K562 (cell line): Measurements from ENCODE around the gene LIX1L. TPM values are rescaled to one million over a fixed set of nuclear protein-coding genes. Genes with fewer than 3 reads are reported as not detected.

Source experiments
- AFF1 ChIP-seq, 2 experiments: fragments of 450-650 bp; IDR thresholded peaks; 2 replicates each; pipeline ENCODE4 v1.6.1; 2018; ENCODE audit warnings: mild to moderate bottlenecking in 2 of 2, low read depth in 1 of 2; ENCODE audit not compliant: partially characterized antibody in 2 of 2
- MYC ChIP-seq, 2 experiments: fragments of 250-450 bp in 1 of 2; sonication (Bioruptor Pico) in 1 of 2; IDR thresholded peaks; 2 replicates each; pipeline versions ENCODE4 v1.5.1 to v1.6.1; 2012 to 2021; ENCODE audit warnings: low read depth in 2 of 2, borderline replicate concordance in 1 of 2, improper control_type of control experiment in 1 of 2, low read length in 1 of 2, mild to moderate bottlenecking in 1 of 2, moderate library complexity in 1 of 2
- NFIC ChIP-seq: fragments of 450-650 bp; IDR thresholded peaks from 2 replicates; pipeline ENCODE4 v1.6.1; 2017; ENCODE audit warnings: mild to moderate bottlenecking, inconsistent platforms
- NR2C2 ChIP-seq, 2 experiments: fragments of 200-800 bp in 1 of 2; sonication (Bioruptor generic) in 1 of 2; sonication (generic) in 1 of 2; formaldehyde crosslinking in 1 of 2; IDR thresholded peaks; 2 replicates each; pipeline versions ENCODE4 v1.6.1 to v1.8.0; 2016 to 2022; ENCODE audit warnings: mild to moderate bottlenecking in 1 of 2, missing compliant biosample characterization in 1 of 2, missing genetic modification characterization in 1 of 2, missing genetic modification reagents in 1 of 2
- RNF219 ChIP-seq: fragments of 250-450 bp; sonication (Bioruptor Pico); IDR thresholded peaks from 2 replicates; pipeline ENCODE4 v1.5.0; 2022; ENCODE audit warnings: mild to moderate bottlenecking
- RUNX1 ChIP-seq: sonication (generic); IDR thresholded peaks from 2 replicates; pipeline ENCODE4 v1.6.1; 2016; ENCODE audit warnings: antibody characterized with exemption, low read depth
- STAG1 ChIP-seq: sonication (generic); formaldehyde crosslinking; IDR thresholded peaks from 2 replicates; pipeline ENCODE4 v1.5.0; 2020; ENCODE audit warnings: missing genetic modification reagents, borderline replicate concordance
- ZBTB17 ChIP-seq: fragments of 450-650 bp; formaldehyde crosslinking; IDR thresholded peaks from 2 replicates; pipeline ENCODE4 v1.4.0; 2020; ENCODE audit warnings: mild to moderate bottlenecking
- ZBTB7A ChIP-seq: IDR thresholded peaks from 2 replicates; pipeline ENCODE4 v1.6.1; 2011; ENCODE audit warnings: low read depth, mild to moderate bottlenecking, low read length, moderate library complexity, borderline replicate concordance; ENCODE audit not compliant: control insufficient read depth
- ZNF184 ChIP-seq: sonication (generic); formaldehyde crosslinking; IDR thresholded peaks from 2 replicates; pipeline ENCODE4 v1.5.0; 2020; ENCODE audit warnings: missing genetic modification reagents
- polyA plus RNA-seq, 8 experiments: library from polyadenylated mRNA; depleted of rRNA in 4 of 8; stranded (reverse) in 5 of 8; unstranded in 3 of 8; fragments of >200 nt; fragmentation: Nextera tagmentation in 2 of 8; fragmentation: Illumina TruSeq in 1 of 8; extraction: Ambion mirVana in 2 of 8; extraction: Trizol in 1 of 8; gene quantifications; 2 replicates each; pipeline versions ENCODE4 v1.2.1 to v1.2.3, GENCODE V29; 2011 to 2014; ENCODE audit warnings: inconsistent platforms in 1 of 8, missing spikeins in 1 of 8
- total RNA-seq, 7 experiments: library from RNA; depleted of rRNA in 6 of 7; stranded (reverse); fragments of >200 nt in 6 of 7; fragmentation: Illumina TruSeq in 2 of 7; extraction: Trizol in 2 of 7; gene quantifications; 2 replicates each; pipeline versions ENCODE4 v1.2.1 to v1.2.3, GENCODE V29; 2011 to 2021; ENCODE audit warnings: low replicate concordance in 1 of 7
- TF ChIP-seq, protein P1 (sequence below): fragments of 250-450 bp; sonication (Bioruptor Pico); IDR thresholded peaks from 2 replicates; pipeline ENCODE4 v1.5.0; 2020; ENCODE audit warnings: mild to moderate bottlenecking, borderline replicate concordance
- TF ChIP-seq, protein P2 (sequence below): sonication (generic); formaldehyde crosslinking; IDR thresholded peaks from 2 replicates; pipeline ENCODE4 v1.8.1; 2023; ENCODE audit warnings: mild to moderate bottlenecking, missing genetic modification reagents
- TF ChIP-seq, protein P3 (sequence below): fragments of 450-650 bp; IDR thresholded peaks from 2 replicates; pipeline ENCODE4 v1.7.0; 2016; ENCODE audit warnings: borderline replicate concordance

Gene LIX1L
- total and polyA plus RNA-seq, 9 of the 15 experiments (the other 6 are each of a cell fraction or from before 2014, with no cell fraction given): 4.6 to 26.5 (median 12.5) TPM

GRCh38 chr1:145993618-145994390 lies 36.0 kb upstream of the LIX1L start (continued):
- TF ChIP-seq, protein P1, sequence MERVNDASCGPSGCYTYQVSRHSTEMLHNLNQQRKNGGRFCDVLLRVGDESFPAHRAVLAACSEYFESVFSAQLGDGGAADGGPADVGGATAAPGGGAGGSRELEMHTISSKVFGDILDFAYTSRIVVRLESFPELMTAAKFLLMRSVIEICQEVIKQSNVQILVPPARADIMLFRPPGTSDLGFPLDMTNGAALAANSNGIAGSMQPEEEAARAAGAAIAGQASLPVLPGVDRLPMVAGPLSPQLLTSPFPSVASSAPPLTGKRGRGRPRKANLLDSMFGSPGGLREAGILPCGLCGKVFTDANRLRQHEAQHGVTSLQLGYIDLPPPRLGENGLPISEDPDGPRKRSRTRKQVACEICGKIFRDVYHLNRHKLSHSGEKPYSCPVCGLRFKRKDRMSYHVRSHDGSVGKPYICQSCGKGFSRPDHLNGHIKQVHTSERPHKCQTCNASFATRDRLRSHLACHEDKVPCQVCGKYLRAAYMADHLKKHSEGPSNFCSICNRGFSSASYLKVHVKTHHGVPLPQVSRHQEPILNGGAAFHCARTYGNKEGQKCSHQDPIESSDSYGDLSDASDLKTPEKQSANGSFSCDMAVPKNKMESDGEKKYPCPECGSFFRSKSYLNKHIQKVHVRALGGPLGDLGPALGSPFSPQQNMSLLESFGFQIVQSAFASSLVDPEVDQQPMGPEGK (CRISPR knock-in tag): no peak
- TF ChIP-seq ZBTB7A (no peak), NR2C2 (CRISPR knock-in tag; IDR thresholded peaks at IDR 0.05) (no peak), NR2C2 (tag; IDR thresholded peaks at IDR 0.05) (no peak), ZNF184 (CRISPR knock-in tag) (no peak), RNF219 (CRISPR knock-in tag) (no peak), RUNX1 (no peak), MYC (IDR thresholded peaks at IDR 0.05; ENCODE audit: low read depth, low read length) (no peak), MYC (CRISPR knock-in tag; IDR thresholded peaks at IDR 0.05; ENCODE audit: borderline replicate concordance, low read depth) (no peak), AFF1 (IDR thresholded peaks at IDR 0.05; ENCODE audit: low read depth in 1 of 2, partially characterized antibody in 2 of 2) (peak; percentile 14 to 61), ZBTB17 (CRISPR knock-in tag) (no peak), NFIC (no peak), STAG1 (no peak)
- TF ChIP-seq, protein P2, sequence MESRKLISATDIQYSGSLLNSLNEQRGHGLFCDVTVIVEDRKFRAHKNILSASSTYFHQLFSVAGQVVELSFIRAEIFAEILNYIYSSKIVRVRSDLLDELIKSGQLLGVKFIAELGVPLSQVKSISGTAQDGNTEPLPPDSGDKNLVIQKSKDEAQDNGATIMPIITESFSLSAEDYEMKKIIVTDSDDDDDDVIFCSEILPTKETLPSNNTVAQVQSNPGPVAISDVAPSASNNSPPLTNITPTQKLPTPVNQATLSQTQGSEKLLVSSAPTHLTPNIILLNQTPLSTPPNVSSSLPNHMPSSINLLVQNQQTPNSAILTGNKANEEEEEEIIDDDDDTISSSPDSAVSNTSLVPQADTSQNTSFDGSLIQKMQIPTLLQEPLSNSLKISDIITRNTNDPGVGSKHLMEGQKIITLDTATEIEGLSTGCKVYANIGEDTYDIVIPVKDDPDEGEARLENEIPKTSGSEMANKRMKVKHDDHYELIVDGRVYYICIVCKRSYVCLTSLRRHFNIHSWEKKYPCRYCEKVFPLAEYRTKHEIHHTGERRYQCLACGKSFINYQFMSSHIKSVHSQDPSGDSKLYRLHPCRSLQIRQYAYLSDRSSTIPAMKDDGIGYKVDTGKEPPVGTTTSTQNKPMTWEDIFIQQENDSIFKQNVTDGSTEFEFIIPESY: no peak
- TF ChIP-seq, protein P3, sequence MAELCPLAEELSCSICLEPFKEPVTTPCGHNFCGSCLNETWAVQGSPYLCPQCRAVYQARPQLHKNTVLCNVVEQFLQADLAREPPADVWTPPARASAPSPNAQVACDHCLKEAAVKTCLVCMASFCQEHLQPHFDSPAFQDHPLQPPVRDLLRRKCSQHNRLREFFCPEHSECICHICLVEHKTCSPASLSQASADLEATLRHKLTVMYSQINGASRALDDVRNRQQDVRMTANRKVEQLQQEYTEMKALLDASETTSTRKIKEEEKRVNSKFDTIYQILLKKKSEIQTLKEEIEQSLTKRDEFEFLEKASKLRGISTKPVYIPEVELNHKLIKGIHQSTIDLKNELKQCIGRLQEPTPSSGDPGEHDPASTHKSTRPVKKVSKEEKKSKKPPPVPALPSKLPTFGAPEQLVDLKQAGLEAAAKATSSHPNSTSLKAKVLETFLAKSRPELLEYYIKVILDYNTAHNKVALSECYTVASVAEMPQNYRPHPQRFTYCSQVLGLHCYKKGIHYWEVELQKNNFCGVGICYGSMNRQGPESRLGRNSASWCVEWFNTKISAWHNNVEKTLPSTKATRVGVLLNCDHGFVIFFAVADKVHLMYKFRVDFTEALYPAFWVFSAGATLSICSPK: no peak
